C4-2B (cell line): ENCODE measurements around the gene ALG12.

Source experiments
- H3K27ac ChIP-seq: fragments of 450-650 bp; 2 replicates; pipeline ENCODE4 v1.5.1; 2017
- ZFX ChIP-seq: fragments of 450-650 bp; IDR thresholded peaks from 2 replicates; pipeline ENCODE4 v1.6.1; 2017
- TF ChIP-seq, protein P1 (sequence below): fragments of 450-650 bp; conservative IDR thresholded peaks from 2 replicates; pipeline ENCODE4 v1.5.1; 2017; ENCODE audit warnings: mild to moderate bottlenecking

The ALG12 gene

DNA sequence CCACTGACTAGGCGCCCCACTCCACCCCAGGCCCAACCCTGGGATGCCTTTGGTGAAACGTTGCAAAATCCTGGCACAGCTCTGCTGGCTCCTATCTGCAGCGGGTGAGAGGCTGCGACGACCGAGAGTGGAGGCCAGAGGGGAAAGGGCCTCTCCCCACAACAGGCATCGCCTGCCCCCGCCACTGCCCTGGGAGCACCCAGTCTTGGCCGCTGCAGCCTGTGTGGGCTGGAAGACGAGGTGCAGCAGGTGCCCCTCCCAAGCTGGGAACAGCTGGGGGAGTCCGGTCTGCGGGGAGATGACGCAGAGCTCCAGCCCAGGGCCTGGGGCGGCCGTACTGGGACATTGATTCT is 38.2 kb upstream of the ALG12 start:
- no peak overlapping the region for H3K27ac ChIP-seq
- TF ChIP-seq ZFX = no peak
- TF ChIP-seq, protein P1, sequence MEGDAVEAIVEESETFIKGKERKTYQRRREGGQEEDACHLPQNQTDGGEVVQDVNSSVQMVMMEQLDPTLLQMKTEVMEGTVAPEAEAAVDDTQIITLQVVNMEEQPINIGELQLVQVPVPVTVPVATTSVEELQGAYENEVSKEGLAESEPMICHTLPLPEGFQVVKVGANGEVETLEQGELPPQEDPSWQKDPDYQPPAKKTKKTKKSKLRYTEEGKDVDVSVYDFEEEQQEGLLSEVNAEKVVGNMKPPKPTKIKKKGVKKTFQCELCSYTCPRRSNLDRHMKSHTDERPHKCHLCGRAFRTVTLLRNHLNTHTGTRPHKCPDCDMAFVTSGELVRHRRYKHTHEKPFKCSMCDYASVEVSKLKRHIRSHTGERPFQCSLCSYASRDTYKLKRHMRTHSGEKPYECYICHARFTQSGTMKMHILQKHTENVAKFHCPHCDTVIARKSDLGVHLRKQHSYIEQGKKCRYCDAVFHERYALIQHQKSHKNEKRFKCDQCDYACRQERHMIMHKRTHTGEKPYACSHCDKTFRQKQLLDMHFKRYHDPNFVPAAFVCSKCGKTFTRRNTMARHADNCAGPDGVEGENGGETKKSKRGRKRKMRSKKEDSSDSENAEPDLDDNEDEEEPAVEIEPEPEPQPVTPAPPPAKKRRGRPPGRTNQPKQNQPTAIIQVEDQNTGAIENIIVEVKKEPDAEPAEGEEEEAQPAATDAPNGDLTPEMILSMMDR = no peak

DNA sequence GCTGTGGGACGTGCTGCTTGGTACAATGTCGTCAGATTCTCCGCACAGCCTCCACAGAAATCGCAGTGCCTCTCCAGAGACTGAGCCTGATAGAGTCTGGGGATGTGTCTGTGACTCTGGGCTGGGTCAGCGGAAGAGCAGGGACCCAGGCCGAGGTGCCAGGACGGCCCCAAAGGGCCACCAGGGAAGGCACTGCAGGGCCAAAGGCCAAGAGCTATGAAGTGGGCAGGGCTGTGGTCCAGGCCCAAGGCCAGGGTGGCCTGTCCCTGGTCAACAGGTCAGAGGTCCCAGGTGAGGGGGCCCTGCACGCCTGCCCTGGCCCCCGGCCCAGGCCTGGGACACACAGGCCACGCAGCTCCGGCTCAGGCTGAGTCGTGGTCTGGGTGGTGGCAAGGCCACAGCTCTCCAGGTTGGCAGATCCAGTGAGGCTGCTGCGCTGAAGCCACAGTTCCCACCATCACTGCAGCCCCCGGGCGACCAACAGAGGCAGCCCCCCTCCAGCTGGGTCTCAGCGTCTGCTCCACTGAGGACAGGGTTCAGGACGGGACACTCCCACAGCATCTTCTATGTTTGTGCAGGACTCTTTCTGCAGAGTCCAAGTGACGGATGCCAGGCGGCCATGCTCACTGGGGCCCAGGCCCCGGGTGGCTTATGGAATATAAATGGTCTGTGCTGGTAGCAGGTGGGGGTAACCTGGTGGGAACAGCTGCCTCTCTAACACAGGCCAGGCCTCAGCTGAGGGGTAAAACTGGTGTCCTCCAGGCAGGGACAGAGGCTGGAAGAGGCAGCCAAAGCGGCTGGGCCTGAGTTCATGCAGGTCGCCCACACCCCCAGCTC is 37.6 kb upstream of the ALG12 start:
- TF ChIP-seq, protein P1 = no peak
- no peak for TF ChIP-seq ZFX
- no peak overlapping the region for H3K27ac ChIP-seq

DNA sequence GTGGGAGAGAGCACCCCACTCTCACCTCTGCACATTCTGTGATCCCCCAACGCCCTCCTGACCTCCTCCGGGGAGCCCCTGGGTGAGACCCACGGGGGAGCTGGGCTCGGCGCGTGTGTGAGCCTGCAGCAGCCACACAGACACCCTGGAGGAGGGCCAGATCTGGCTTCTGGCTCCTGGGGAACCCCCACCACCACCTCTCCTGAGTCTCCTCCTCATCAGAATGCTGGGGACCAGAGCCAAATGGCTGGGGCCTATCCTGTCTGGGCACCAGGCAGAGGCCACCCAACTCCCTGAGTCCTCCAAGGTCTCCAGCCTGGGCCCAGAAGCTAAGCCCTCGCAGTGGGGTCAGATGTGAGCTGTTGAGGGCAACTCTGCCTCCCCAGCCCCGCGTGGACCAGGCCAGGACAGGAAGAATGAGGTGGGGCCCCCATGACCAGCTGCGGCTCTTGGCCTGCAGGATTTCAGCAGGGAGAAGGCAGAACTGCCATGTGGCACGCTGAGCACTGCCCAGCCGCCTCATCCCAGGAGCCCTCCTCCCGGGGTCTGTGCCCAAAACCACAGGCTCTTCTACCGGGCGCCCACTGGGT is 36.8 kb upstream of the ALG12 start:
- no peak for TF ChIP-seq ZFX
- TF ChIP-seq, protein P1 = no peak
- H3K27ac ChIP-seq = peak overlapping the region; percentile 98; the same call in 1 of the 2 replicates

DNA sequence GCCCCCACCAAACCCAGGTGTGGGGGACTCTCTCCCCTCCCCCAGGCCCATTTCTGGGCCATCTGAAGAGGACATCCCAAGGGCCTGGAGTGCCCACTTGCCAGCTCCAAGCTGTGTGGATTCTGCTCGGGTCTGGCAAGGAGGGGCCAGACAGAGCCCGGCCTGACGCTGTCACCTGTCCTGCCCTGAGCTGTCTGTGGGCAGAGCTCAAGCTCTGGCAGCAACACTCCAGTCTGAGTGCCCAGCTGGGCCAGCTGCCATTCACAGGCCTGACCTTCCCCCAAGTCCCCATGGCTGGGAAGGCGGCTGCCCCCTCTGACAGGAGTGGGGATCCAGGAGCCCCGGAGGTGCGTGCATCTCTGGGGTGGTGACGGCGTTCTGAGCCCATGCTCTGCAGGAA is 36.1 kb upstream of the ALG12 start:
- TF ChIP-seq, protein P1 = no peak
- no peak for TF ChIP-seq ZFX
- peak overlapping the region; percentile 98 for H3K27ac ChIP-seq

DNA sequence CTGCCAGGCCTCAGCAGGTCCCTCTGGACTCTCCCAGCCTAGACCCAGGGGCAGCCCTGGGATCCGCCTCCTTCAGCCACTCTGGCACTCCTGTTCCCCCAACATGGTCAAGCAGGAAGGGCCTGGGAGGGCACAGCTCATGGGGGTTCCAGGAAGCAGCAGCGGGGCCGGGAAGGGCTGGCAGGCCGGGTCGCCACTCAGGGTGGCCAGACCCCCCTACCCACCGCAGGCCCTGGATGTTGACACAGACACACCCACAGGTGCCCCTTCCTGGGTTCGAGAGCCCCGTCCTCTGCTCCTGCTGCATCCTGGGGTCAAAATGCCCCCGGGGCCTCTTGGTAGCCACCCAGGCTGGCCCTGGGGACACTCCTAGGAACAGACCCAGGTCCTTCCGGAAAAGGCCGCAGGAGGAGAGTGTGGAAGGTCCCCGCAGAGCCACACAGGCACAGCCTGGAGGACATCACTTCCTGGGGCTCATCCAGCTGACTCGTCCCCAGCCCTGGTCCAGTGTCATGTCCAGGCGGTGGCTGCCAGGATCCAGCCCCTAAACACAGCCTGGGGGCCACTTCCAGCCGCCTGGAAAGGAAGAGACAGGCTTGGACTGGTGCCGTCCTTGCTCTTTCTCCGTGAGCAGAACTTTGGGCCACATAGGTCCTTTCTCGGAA is 35.6 kb upstream of the ALG12 start:
- no peak for TF ChIP-seq ZFX
- H3K27ac ChIP-seq = peak overlapping the region; percentile 98

DNA sequence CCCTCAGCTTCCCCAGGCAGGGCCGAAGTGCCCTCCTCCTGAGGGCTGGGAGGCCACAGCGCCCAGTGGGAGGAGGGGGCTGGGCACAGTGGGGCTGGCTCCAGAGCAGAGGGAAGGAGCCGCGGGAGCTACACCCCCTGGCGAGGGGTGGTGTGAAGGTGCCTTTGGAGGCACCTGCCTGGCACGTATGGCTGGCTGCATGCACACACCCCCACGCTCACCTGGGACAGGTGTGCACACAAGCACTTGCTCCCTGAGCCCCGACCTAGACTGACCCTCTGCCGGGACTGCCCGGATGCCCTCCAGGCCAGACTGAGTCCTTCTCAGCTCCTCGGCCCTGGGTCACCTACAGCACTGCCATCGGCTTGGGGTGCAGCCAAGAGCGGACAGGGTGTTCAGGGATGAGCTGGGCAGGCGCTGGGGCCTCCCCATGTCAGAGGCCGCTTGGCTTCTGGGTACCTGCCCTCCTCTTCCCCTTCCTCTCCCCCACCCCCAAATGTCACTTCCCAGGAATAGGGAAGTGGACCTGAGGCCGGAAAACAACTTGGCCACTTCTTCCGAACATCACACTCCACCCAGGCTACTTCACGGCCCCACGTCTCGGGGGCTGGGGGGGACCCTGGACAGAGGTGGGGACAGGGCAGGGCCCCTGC is 34.9 kb upstream of the ALG12 start:
- peak overlapping the region; percentile 98 for H3K27ac ChIP-seq
- no peak for TF ChIP-seq ZFX
- TF ChIP-seq, protein P1 = no peak

DNA sequence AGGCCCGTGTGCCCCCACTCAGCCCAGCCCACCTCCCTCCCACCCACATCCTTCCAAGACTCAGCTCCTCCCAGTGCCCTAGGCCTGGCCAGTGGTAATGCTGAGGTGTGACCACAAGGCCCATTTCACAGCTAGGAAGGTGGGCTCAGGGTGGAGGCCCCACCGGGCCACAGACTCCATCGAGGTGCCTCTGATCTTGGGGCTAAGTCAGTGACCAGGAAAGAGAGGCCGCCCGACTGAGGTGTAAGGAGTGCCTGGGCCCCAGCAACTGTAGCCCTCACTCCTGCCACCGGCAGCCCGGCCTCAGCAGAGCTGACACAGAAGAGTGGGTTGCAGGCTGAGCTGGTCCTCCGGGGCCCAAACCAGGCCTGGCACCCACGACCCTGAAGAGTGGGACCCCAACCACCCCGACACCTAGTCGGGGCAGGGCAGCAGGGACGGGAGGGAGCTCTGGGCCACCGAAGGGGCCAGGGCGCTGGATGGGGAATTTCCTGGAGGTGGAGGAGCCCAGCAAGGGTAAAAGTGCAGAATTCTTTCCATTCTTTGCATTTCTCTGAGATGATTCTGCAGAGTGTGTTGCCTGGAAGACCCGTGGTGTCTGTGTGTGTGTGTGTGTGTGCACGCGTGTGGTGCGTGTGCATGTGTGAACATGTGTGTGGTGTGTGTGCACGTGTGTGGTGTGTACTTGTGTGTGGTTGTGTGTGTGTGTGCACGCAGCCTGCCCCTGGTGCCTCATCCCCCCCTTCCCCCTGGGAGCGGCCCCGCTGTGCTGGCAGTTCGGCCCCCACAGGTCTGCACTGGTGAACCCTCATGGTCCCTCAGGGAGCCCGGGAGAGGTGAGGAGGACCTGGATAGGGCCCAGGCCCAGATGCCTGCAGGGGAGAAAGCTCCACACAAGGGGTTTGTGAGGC is 34.0 kb upstream of the ALG12 start:
- TF ChIP-seq ZFX = no peak
- TF ChIP-seq, protein P1 = no peak
- H3K27ac ChIP-seq = peak overlapping the region; percentile 98
